HG03095 (cell line): ENCODE measurements around the gene GCK.

Experiments
- ATAC-seq: cut with Tn5 transposase; IDR thresholded peaks from one replicate; pipeline ENCODE4 v1.9.1; 2021; ENCODE audit warnings: moderate library complexity; ENCODE audit not compliant: unreplicated experiment

The GCK gene

GRCh38 chr7:44189286-44189992 lies at the start of gene GCK:
Gene GCK, minus strand, starts transcription at chr7:44189439. Its CDS starts 486 bp downstream, at chr7:44188953.
- ATAC-seq, result no peak

- no peak for ATAC-seq
Observed at GRCh38 chr7:44238116-44238695, 49.0 kb upstream of the GCK start.

DNA sequence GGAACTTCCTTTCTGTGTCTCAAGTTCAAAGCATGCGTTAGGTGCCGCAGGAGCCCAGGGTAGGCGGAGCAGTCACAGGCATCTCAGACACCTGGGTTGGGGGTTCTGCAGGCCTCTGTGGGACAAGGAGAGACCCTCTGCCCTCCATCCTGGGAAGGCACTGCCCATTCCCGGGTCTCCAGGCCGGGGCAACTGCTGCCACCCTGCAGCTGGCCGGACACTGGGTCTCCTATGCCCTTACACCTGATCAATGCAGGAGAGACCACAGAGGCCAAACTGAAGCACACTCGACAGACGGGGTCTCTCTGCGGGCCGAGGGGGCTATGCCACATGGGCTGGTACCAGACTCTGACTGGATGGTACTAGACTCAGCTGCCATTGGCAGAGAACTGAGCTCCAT lies 48.5 kb upstream of the GCK start:
- ATAC-seq, result no peak

DNA sequence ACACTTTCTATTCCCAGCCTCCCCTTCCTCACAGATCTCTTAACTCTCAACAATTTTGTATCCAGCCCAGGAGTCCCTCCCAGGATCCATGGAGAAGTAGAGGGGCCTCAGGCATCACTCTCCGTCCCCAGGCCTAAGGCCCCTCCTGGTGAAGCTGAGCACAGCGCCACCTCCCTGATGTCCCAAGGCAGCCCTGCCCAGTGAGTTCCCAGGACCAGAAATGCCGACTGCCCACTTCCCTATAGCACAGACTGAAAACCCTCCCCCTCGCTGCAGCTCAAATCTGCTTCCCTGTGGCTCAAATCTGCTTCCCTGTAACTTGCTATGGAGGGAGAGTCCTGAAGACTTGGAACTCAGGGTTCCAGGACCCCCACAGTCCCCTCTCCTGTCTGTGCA lies 47.1 kb upstream of the GCK start:
- ATAC-seq, result no peak

- no peak for ATAC-seq
Observed at GRCh38 chr7:44235582-44236332, 46.5 kb upstream of the GCK start.

GRCh38 chr7:44235066-44235465 lies 45.8 kb upstream of the GCK start:
- no peak for ATAC-seq

- no peak for ATAC-seq
Observed at GRCh38 chr7:44232901-44233715, 43.9 kb upstream of the GCK start.

DNA sequence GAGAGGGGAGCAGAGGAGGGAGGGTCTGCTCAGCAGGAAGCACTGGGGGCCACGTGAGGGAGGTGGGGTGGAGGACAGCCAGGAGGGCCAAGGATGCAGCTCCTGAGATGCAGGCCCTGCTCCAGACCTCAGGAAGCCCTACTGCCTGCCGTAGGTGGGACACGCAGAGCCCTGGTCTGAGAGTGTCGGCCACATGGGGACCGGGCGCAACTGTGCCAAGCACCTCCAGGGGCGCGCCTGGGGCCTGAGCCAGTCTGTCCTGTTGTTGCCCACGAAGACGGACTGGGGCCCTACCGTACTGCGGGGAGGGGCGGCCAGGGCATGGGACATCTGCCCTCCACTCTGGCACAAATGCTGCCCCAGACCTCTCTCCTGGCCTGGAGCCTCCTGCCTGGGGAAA lies 43.2 kb upstream of the GCK start:
- no peak for ATAC-seq

GRCh38 chr7:44231088-44231487 lies 41.8 kb upstream of the GCK start:
- ATAC-seq, result no peak

DNA sequence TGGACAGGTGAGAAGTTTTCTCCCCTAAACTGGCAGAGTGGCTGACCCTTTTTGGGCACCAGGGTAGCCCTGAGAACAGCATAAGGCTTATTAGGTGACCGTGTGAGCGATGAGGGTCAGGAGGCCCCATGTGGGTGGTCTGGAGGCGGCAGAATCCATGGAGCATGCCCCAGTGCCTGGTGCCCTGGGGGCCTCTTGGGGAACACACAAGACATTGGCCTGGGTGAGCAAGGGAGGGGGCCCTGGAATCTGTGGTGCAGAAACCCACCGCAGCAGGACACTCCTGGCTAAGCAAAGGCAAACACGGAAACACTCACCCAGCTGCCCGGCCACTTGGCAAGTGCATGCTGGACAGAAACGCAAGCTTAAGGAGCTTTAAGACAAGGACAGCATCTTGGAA lies 41.0 kb upstream of the GCK start:
- no peak for ATAC-seq

DNA sequence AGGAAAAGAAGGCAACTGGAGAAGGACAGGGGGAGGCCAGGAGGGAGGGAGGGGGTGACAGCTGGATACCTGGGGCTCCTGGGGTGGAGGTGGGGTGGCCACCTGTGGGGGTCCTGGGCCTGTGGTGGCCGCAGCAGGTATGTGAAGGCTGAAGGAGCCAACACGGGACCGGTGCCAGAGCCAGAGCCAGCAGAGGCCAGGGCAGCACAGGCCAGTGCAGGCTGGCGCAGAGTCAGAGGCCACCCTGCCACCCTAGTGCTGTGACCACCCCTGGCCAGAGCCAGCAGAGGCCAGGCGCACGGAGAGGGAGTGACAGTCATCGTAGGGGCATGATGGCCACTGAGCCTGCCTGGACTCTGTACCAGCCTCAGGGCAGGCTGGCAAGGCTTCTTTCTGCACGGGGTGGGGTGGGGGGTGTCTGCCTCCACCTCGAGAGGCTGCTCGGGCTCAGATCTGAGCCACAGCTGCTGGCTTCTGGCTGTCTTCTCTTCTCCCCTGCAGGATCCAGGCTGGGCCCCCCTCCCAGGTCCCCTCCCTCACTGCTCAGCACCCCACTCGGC lies 40.4 kb upstream of the GCK start:
- ATAC-seq, result no peak

GRCh38 chr7:44228571-44229350 lies 39.5 kb upstream of the GCK start:
- ATAC-seq, result no peak

GRCh38 chr7:44227911-44228310 lies 38.7 kb upstream of the GCK start:
- ATAC-seq, result no peak

DNA sequence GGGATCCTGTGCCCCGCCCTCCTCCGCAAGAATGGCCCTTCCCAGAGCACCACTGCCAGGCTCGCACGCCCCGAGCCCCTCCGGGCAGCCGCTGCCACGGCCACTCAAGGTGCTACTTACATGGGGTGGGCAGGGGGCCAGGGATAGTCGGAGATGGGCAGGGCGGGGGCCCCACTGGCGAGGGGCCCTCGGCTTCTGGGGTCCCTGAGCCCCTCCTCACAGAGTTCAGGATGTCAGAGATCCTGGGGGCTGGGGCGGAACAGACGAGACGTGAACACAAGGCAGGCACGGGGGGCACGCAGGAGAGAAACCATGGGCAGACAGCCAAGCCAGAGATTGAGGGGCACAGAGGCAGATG lies 37.1 kb upstream of the GCK start:
- ATAC-seq, result no peak

- no peak for ATAC-seq
Observed at GRCh38 chr7:44225566-44226395, 36.5 kb upstream of the GCK start.

DNA sequence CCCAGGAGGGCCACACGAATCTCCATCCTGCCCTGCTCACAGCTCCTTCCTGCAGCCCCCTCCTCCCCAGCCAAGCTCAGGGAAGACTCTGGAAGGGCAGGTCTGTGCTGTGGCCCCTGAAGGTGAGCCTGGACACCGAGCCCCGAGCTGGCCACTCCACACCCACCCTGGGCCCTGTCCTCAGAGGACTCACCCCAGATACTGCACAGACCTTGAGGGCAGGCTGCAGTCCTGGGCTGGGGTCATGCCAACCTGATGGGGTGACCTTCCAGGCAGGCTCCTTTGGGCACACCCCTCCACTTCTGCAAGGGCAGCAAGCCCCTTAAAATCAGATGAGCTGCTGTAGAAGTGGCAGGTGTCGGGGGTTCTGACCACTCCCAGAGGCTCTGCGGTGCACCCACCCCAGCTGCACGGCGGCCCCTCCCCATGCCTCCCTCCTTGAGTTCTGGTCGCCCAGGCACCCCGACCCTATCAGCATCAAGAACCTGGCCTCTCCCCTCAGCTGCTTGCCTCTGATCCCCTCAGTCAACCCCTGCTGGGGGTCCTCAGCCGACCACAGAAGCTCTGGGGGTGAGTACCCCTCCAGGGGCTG lies 35.8 kb upstream of the GCK start:
- ATAC-seq, result no peak

DNA sequence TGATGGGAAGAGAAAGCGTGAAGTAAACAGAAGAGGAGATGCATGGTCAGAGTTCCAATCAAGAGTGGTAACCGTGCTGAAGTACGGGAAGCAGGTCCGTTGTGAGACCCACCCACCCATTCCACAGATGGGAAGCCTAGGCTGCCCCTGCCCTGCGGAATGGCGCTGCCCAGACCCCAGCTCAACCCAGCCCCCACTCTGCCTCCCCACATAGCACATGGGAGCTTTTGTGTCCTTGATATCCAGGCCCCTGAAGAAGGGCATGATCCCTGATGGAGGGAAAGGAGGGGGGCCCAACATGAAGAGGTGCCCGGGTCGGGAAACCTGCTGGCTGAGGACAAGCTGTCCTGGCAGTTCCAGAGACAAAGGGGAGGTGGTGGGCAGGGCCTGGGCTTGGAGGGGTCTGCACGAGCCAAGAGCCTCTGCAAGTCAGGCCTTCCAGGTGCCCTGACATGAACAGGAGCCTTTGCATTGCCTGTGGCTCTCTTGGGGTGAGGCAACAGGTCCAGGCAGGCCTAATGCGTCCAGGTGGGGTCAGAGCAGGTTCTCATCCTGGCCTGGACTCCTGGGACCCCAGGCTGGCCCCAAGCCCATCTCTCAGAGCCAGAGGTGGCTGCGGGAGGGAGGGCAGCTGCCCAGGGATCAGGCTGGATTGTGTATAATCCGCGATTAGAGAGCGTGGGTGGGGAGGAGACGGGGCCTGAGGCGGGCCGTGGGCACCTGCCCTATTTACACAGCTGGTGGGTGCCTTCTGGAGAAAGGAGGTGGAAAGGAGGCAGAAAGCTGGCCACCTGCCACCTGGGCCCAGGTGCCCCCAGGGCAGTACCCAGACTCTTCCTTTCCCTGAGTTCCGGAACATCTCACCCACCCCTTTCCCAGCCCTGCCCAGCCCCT lies 35.1 kb upstream of the GCK start:
- no peak for ATAC-seq
